Thymus (tissue), 11 donors: Measurements from ENCODE around the gene FAM180B. TPM values are rescaled to one million over a fixed set of nuclear protein-coding genes. Genes with fewer than 3 reads are reported as not detected.

Source experiments
- DNase-seq, 9 donors: peaks; one replicate each; pipeline ENCODE4 v3.0.0-alpha.2; 2013; ENCODE audit warnings: low spot score in 9 of 9, low read depth in 6 of 9, missing footprints in 1 of 9
- H3K27ac ChIP-seq, 2 donors: one replicate each; pipeline ENCODE4 v1.5.1; 2013; ENCODE audit warnings: control low read depth in 1 of 2, low read depth in 1 of 2, low read length in 1 of 2, mild to moderate bottlenecking in 1 of 2, moderate library complexity in 1 of 2
- H3K27me3 ChIP-seq, 2 donors: one replicate each; pipeline ENCODE4 v1.5.1; 2013; ENCODE audit warnings: low read length in 1 of 2; ENCODE audit not compliant: control insufficient read depth in 2 of 2, insufficient read depth in 1 of 2
- H3K36me3 ChIP-seq, 2 donors: one replicate each; pipeline ENCODE4 v1.5.1; 2013; ENCODE audit warnings: low read length in 1 of 2, mild to moderate bottlenecking in 1 of 2, moderate library complexity in 1 of 2; ENCODE audit not compliant: control insufficient read depth in 2 of 2, insufficient read depth in 2 of 2
- H3K4me1 ChIP-seq, 2 donors: one replicate each; pipeline ENCODE4 v1.5.1; 2013; ENCODE audit warnings: low read length in 2 of 2; ENCODE audit not compliant: control insufficient read depth in 2 of 2, insufficient read depth in 2 of 2
- H3K4me3 ChIP-seq, 2 donors: one replicate each; pipeline ENCODE4 v1.5.1; 2013; ENCODE audit warnings: low read length in 2 of 2, control low read depth in 1 of 2, mild to moderate bottlenecking in 1 of 2
- H3K9me3 ChIP-seq, 2 donors: one replicate each; pipeline ENCODE4 v1.5.1; 2013; ENCODE audit warnings: low read length in 1 of 2, mild to moderate bottlenecking in 1 of 2; ENCODE audit not compliant: control insufficient read depth in 2 of 2, insufficient read depth in 1 of 2
- WGBS: extraction: QIAGEN DNeasy Blood & Tissue Kit; methylation state at CpG from one replicate; pipeline ENCODE4 v1.1.7; 2013; 5-methylcytosine and 5-hydroxymethylcytosine counted together
- polyA plus RNA-seq: library from polyadenylated mRNA; stranded (reverse); fragments of 200-250 nt; gene quantifications from one replicate; pipeline ENCODE4 v1.2.3, GENCODE V29; 2013
- total RNA-seq: library from RNA; stranded (reverse); fragments of 120-200 nt; gene quantifications from one replicate; pipeline ENCODE4 v1.2.4, GENCODE V29; 2013
- donor health status: healthy.

Gene FAM180B
- total and polyA plus RNA-seq, 2 donors = 0.09 TPM; not detected in 1

- Histone ChIP-seq H3K27ac (no peak overlapping the region), H3K4me1 (peaks cover 6 to 29% of the 10 kb centered on the region in 2 donors), H3K9me3 (no peaks in the 10 kb centered on the region), H3K4me3 (no peak overlapping the region), H3K36me3 (peaks cover 4 to 12% of the 10 kb centered on the region in 2 donors), H3K27me3 (peaks cover 22 to 27% of the 10 kb centered on the region in 2 donors)
- 94% methylated on average over 122 of the region's 122 CpGs for WGBS
- DNase-seq = no peak
Observed at GRCh38 chr11:47589977-47590861, 3.7 kb downstream of the FAM180B start.

GRCh38 chr11:47591764-47592163 lies 5.3 kb downstream of the FAM180B start:
- Histone ChIP-seq H3K27ac (peak overlapping the region in 1 of 2 donors; percentile 17), H3K27me3 (peaks cover 23 to 28% of the 10 kb centered on the region in 2 donors), H3K4me1 (peaks cover 6 to 29% of the 10 kb centered on the region in 2 donors), H3K36me3 (peaks cover 0 to 2% of the 10 kb centered on the region in 2 donors), H3K9me3 (no peaks in the 10 kb centered on the region), H3K4me3 (no peak overlapping the region)
- WGBS = 15% methylated on average over 7 of the region's 7 CpGs
- DNase-seq = peak in 2 of 9 donors; percentile 27 to 47

DNA sequence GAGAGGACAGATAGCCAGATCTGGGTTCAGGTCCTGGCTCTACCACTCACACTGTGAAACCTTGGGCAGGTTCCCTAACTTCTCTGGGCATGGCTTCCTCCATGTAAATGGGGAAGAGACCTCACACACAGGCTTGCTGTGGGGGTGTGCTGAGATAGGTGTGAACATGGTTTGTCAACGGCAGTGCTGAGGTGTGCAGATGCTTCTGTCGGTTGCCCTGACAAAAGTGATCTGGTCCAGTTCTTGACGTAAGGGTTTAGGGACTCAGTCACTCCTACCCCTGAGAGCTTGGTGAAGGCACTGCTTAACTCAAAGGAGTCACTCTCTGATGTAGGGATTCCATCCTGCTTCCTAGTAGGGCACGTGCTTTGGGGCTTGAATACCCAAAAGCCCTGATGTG lies 5.8 kb downstream of the FAM180B start:
- H3K9me3 ChIP-seq = no peaks in the 10 kb centered on the region
- no peak overlapping the region for H3K4me3 ChIP-seq
- peaks cover 23 to 28% of the 10 kb centered on the region in 2 donors for H3K27me3 ChIP-seq
- H3K36me3 ChIP-seq = no peaks in the 10 kb centered on the region
- 48% methylated on average over 4 of the region's 4 CpGs for WGBS
- peaks cover 6 to 29% of the 10 kb centered on the region in 2 donors for H3K4me1 ChIP-seq
- H3K27ac ChIP-seq = no peak overlapping the region
- peak in 2 of 9 donors; percentile 23 to 26 for DNase-seq

- H3K27me3 ChIP-seq = peaks cover 23 to 28% of the 10 kb centered on the region in 2 donors
- DNase-seq = no peak
- H3K4me1 ChIP-seq = peaks cover 6 to 29% of the 10 kb centered on the region in 2 donors
- no peak overlapping the region for H3K27ac ChIP-seq
- H3K4me3 ChIP-seq = no peak overlapping the region
- H3K36me3 ChIP-seq = no peaks in the 10 kb centered on the region
- H3K9me3 ChIP-seq = no peaks in the 10 kb centered on the region
- whole genome bisulfite sequencing = 86% methylated on average over 2 of the region's 2 CpGs
Observed at GRCh38 chr11:47592970-47593369, 6.5 kb downstream of the FAM180B start.

GRCh38 chr11:47593492-47593933 lies 7.0 kb downstream of the FAM180B start:
- Histone ChIP-seq H3K9me3 (no peaks in the 10 kb centered on the region), H3K27me3 (peaks cover 23 to 28% of the 10 kb centered on the region in 2 donors), H3K27ac (no peak overlapping the region), H3K4me3 (no peak overlapping the region), H3K4me1 (peaks cover 6 to 29% of the 10 kb centered on the region in 2 donors), H3K36me3 (no peaks in the 10 kb centered on the region)
- 10% methylated on average over 6 of the region's 6 CpGs for WGBS
- no peak for DNase-seq

DNA sequence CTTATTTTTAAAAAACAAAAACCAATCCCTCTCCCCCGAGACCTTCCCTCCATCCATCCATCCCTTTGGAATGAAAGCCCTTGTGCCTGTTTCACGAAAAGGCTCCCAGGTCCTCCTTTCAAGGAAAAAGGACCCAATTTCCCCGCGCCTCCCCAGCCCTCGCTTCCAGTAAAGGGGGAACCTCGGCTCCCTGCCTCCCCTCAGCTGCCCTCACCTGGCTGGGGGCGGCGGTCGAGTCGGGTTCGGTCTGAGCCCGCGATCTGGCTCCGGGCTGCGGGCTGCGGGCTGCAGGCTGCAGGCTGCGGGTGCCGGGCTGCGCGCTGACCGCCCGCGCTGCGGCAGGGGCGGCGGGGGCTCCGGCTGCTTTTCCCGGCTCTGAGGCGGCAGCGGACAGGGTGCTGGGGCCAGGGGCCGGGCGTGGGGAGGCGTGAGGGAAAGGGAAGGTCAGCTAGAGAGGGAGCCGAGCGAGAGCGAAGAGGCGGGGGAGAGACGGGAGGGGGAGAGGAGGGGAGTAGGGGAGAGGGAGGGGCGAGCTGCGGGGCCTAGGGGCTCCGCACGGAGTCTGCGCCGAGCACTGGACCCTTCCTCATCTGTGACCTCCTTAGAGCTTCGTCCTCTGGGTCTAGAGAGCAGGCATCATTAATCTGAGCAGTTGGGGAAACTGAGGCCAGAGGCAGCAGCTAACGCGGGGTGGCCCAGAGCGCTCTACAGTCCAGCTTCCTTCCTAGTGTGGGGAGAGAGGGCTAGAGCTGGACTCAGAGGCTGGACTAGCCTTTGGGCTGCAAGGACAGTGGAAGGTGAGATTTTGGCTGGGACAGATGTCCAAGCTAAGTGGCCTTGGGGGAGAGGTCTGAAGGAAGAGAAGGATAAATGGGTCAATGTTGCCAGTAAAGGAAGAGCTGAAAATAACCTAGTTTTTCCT lies 7.7 kb downstream of the FAM180B start, which contains the start of gene C1QTNF4:
Gene C1QTNF4, minus strand, starts transcription at position 478 of the 922 bp plus-strand sequence. CDS start 3,601 bp downstream, outside the sequence.
- Histone ChIP-seq H3K27ac (no peak within 1 kb of the TSS), H3K9me3 (no peaks in the 10 kb centered on the region), H3K36me3 (no peaks in the 10 kb centered on the region), H3K4me3 (peak within 1 kb of the TSS in 1 of 2 donors; percentile 18), H3K4me1 (peaks cover 6 to 29% of the 10 kb centered on the region in 2 donors), H3K27me3 (peaks cover 23 to 28% of the 10 kb centered on the region in 2 donors)
- WGBS = 7% methylated on average over 48 of the region's 48 CpGs
- no peak for DNase-seq

DNA sequence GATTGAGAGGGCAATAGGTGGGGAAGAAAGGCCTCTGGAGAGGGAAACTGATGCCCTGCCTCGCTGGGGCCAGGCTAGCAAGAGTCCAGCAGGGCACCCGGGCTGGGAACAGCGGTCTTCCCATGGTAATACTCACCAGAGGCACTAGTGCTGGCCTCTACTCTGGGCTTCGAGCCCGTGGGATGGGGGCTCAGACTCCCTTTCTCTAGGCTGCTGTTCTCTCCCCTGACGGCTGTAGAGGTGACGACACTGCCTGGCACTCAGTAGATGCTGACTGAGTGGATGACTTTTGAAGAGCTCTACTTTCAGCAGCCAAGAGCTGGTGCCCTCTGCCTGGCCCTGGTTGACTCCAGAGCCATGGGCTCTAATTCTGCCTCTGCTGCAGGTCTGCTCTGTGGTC lies 8.6 kb downstream of the FAM180B start:
- H3K4me3 ChIP-seq = no peak overlapping the region
- no peaks in the 10 kb centered on the region for H3K9me3 ChIP-seq
- DNase-seq = no peak
- peaks cover 23 to 28% of the 10 kb centered on the region in 2 donors for H3K27me3 ChIP-seq
- H3K4me1 ChIP-seq = peaks cover 6 to 29% of the 10 kb centered on the region in 2 donors
- WGBS = 94% methylated on average over 7 of the region's 7 CpGs
- no peak overlapping the region for H3K27ac ChIP-seq
- no peaks in the 10 kb centered on the region for H3K36me3 ChIP-seq

DNA sequence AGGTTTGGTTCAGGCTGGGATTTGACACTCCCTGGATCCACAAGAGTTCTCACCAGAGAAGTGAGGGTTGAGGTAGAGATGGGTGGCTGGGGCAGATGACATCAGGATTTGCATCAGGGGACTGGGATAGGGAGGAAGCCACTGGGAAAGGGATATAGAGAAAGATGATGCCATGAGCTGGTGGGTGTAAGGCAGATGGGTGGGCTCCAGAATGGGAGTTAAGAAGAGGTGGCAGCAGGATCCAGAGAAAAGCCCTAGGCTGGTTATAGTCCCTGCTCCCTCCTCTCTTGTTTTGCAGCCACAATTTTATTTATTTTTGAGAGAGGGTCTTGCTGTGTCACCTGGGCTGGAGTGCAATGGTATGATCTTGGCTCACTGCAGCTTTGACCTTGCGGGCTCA lies 9.5 kb downstream of the FAM180B start:
- WGBS = 100% methylated on average over 1 of the region's 1 CpG
- H3K4me3 ChIP-seq = no peak overlapping the region
- DNase-seq = no peak
- H3K4me1 ChIP-seq = peaks cover 6 to 29% of the 10 kb centered on the region in 2 donors
- H3K9me3 ChIP-seq = no peaks in the 10 kb centered on the region
- peaks cover 23 to 28% of the 10 kb centered on the region in 2 donors for H3K27me3 ChIP-seq
- H3K27ac ChIP-seq = no peak overlapping the region
- no peaks in the 10 kb centered on the region for H3K36me3 ChIP-seq
